GM10266 (cell line): ENCODE measurements around the gene CDC37L1.

Experiments used
- DNase-seq: peaks from one replicate; pipeline ENCODE4 v3.0.0; 2012; ENCODE audit errors: extremely low spot score
- TF ChIP-seq, protein P1 (sequence below): IDR thresholded peaks from 2 replicates; pipeline ENCODE4 v1.5.1; 2012; ENCODE audit warnings: mild to moderate bottlenecking, low read depth; ENCODE audit not compliant: control insufficient read depth, insufficient read depth; ENCODE audit errors: missing control alignments

CDC37L1 gene

DNA sequence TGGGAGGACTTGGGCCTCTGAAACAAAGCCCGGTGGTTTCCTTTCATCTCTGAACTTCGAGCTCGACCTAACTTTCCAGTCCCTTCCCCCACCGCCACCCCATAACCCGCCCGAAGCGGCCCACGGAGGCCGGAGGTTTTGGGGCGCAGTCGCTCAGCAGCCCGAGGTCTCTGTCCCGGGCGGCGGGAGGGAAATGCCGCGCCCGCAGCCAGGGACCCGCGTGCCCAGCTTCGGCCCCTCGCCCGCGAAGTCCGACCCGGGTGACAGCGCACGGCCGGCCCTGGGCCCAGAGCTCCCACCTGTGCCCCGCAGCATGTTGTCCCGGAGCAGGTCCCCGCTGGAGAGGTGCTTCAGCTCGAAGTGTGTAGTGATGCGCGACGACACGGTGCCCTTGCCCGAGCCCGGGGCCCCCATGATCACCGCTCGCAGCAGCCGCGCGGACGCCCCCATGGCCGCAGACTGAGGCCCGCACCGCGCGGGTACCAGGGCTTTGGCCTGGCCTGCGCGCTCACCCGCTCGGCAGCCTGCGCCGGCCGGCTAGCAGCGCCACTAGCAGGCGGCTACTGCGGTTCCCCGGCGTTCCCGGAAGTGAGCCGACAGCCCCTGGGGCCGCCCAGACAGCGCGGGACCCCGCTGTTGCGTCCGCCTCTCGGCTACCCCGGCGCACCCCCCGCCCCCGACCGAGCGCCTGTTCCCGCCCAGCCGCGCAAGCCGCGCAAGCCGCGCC lies 61.4 kb downstream of the CDC37L1 start, which contains the start of gene AK3:
AK3 (minus strand) TSS at position 565 of the 727 bp plus-strand sequence; CDS start at position 450, 115 bp downstream.
- TF ChIP-seq, protein P1, sequence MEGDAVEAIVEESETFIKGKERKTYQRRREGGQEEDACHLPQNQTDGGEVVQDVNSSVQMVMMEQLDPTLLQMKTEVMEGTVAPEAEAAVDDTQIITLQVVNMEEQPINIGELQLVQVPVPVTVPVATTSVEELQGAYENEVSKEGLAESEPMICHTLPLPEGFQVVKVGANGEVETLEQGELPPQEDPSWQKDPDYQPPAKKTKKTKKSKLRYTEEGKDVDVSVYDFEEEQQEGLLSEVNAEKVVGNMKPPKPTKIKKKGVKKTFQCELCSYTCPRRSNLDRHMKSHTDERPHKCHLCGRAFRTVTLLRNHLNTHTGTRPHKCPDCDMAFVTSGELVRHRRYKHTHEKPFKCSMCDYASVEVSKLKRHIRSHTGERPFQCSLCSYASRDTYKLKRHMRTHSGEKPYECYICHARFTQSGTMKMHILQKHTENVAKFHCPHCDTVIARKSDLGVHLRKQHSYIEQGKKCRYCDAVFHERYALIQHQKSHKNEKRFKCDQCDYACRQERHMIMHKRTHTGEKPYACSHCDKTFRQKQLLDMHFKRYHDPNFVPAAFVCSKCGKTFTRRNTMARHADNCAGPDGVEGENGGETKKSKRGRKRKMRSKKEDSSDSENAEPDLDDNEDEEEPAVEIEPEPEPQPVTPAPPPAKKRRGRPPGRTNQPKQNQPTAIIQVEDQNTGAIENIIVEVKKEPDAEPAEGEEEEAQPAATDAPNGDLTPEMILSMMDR, result peak; percentile 62
- peak; percentile 97 for DNase-seq

DNA sequence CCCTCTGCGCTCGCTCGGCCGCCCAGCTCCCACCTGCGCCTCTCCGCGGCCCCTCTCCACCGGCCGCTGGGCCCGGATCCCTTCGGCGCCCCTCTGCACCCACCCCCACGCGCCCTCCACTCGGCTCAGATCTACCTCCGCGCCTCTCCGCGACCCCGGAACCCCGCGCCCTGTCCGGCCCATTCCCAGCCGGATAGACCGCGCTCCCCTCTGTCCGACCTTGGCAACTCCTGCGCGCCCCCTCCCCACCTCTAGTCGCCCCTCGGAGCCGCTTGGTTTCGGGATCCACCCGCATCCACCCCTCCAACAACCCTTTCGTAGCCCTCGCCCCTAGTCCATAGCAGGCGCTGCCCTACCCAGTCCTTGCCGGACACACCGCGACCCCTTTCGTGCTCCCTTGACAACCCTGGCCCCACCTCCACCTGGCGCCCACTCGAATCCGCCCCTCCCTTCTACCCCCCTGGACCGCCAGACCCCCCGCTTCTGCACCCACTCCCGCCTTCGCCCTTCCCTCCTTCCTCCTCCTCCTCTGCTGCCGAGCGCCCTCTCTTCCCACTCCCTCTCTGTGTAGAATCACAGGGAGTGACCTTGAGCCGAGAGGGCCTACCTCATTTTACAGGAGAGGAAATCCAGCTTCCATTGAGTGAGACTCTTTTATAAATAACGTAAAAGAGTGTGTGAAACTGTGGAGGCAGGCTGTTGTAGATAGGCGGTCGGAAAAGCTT lies 62.2 kb downstream of the CDC37L1 start:
- peak; percentile 25 for DNase-seq
- TF ChIP-seq, protein P1, result no peak

DNA sequence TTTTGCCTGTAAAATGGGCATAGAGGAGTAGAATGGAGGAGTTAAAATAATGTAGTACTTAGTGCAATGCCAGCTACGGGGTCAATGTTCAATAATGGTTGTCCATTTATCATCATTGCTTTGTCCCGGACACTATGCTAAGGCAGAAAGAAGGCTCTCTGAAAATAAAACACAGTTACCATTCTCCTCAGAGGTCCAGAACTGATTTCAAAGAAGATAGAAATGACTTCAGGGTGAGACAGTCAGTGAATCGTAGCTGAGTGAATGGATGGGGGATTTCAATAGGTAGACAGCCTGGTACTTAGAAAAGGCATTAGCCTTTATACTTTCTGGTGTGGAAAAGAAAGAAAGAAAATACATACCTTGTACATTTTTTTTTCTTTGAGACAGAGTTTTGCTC lies 62.9 kb downstream of the CDC37L1 start:
- TF ChIP-seq, protein P1, result no peak
- DNase-seq, result no peak

DNA sequence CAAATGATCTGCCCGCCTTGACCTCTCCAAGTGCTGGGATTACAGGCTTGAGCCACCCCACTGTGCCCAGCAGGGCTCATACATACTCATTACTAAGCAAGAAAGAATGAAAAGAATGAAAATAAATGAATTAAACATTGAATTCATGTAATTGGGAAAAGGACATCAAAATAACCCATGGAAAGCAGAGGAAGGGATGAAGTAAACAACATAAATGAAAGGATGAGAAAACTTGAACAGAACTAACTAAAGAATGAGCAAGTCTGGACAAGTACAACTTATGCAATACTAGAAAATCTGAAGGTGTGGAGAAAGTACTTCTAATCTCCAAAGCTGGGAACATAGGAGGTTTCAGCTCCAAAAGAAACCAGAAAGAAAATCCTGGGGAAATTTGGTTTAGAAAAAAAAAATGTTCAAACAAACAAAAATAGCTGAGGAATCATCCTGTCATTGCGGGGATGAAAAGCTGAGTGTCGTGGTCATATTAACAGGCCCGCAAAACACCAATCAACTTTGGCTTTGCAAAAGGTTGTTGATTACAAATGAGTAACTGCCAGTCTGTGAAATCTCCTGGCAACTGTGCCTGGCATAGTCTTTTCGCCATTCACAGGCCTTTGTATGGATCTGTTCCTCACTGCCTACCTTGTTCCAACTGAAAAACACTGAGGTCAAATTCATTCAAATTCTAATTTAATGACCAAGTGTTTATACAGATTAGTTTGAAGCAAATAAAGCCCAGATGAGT lies 63.9 kb downstream of the CDC37L1 start:
- TF ChIP-seq, protein P1, result no peak
- no peak for DNase-seq

DNA sequence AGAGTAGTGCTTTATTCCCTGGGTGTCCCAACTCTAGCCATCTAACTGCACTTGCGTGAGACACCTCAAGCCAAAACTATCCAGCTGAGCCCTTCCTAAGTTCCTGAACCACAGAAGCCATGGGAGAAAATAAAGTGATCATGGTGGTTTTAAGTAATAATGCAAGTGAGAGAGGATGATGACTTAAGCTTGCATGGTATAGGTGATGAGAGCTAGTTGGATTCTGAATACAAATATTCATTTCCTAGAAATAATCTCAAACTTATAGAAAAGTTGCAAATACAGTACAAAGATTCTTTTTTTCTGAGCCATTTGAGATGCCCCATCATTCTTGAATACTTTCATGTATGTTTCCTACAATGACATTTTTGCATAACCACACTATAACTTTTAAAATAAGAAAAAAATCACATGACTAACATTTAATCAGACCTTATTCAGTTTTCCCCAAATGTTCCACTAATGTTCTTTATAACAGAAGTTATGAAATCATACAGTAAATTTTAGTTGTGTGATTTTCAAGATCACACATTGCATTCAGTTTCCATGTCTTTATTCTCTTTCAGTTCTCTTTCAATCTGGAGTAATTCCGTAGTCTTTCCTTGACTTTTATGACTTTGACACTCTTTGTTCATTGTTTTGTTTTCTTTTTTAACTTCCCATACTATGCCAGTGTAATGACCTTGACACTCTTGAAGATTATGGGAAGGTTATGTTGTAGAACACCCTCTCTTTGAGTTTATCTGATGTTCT lies 67.1 kb downstream of the CDC37L1 start:
- no peak for DNase-seq
- TF ChIP-seq, protein P1, result no peak

DNA sequence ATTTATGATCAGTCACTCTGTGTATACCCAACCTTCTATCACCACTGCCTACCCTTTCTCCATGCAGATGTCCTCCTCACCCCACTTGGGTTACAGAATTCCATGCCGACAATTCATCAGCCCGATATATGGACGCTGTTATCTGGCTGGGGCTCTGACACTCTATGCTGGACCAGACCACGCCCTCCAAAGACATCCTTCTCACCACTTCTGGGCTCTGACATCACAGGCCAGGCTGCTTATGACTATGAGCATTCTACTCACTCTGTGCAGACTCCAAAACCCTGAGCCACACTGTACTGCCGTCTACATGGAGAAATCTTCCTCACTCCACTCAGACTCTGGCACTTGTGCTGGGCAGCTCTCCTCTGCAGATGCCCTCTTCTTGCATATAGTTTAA lies 69.2 kb downstream of the CDC37L1 start:
- DNase-seq, result no peak
- TF ChIP-seq, protein P1, result no peak
